Measurements from ENCODE around the gene THOC7.

The THOC7 gene

DNA sequence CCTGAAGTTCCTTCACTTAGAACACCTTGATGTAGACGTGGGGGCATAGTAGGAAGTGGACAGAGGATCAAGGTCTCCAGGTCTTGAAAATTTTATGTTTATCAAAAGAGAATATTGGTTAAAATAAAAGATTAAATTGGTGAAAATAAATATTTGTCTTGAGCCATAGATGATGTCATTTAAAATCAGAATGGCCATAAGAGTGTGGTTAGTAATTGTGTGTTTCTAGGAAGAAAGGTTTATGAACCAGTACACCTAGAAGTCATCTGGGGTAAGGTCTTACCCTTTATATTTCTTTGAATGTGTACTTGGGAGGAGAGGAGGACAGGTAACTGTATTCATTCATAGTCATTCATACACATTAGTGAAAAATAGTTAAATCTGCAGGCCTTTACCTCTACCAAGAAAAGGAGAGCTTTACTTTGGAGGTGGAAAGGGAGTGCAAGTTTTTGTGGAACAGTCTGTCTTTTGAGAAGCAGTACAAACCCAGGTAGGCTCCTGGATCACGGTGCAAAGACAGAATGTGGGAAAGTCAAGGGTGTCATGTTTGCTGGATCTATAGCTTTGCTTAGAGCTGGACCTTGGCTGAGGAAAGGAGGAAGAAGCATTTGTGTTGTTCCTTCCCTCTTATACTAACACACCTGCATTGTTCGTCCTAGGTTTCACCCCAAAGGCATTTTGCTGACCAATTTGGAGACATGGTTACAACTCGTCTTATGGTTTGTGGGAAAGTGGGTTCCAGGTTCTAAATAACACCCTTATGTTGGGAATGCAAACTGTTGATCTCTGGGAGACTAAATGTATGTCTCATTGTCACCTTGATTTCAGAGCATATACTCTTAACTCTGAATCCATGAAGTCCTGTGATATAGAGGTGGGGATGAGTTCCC is 42.4 kb upstream of the THOC7 start:
- Histone ChIP-seq H3K9ac (ENCODE audit: low read depth, low read length) (no peak overlapping the region), H3K36me3 (ENCODE audit: insufficient read depth, low read length) (0 out of 2 replicates have a peak, but pooled peaks cover 15% of the 10 kb centered on the region), H3K4me1 (ENCODE audit: insufficient read depth, low read length) (peaks cover 5% of the 10 kb centered on the region; the same call in 1 of the 2 replicates), H3K27me3 (ENCODE audit: insufficient read depth, low read length) (peaks cover 5% of the 10 kb centered on the region; the same call in 1 of the 2 replicates), H3K4me3 (ENCODE audit: low read length) (no peak overlapping the region), H3K27ac (ENCODE audit: low read depth, low read length) (no peak overlapping the region), H3K9me3 (ENCODE audit: insufficient read depth, low read depth, low read length) (no peaks in the 10 kb centered on the region)
- WGBS: 95% methylated on average over 4 of the region's 4 CpGs

DNA sequence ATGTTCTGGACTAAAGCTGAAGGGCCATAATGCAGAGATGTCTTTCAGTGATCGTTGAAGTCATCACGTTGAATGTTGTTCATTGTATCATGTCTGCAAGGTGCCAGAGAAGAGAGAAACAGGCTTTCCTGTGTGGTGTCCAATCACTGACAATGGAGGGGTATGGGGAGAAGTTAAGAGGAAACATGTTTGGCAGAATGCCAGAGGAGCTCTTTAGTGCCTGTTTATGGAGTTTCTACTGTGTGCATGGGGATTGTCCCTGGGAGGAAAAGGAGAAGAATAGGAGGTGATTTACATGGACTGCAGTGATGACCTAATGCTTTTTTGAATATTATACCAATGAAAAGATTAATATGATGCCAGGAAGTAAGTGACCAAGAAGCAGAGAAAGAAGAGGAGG is 36.9 kb upstream of the THOC7 start:
- no peaks in the 10 kb centered on the region for H3K27me3 ChIP-seq (ENCODE audit: insufficient read depth, low read length)
- H3K27ac ChIP-seq (ENCODE audit: low read depth, low read length): no peak overlapping the region
- peaks cover 35% of the 10 kb centered on the region for H3K36me3 ChIP-seq (ENCODE audit: insufficient read depth, low read length)
- no peaks in the 10 kb centered on the region for H3K9me3 ChIP-seq (ENCODE audit: insufficient read depth, low read depth, low read length)
- WGBS: 93% methylated on average over 2 of the region's 2 CpGs
- H3K9ac ChIP-seq (ENCODE audit: low read depth, low read length): no peak overlapping the region
- no peak overlapping the region for H3K4me3 ChIP-seq (ENCODE audit: low read length)
- H3K4me1 ChIP-seq (ENCODE audit: insufficient read depth, low read length): peaks cover 5% of the 10 kb centered on the region

DNA sequence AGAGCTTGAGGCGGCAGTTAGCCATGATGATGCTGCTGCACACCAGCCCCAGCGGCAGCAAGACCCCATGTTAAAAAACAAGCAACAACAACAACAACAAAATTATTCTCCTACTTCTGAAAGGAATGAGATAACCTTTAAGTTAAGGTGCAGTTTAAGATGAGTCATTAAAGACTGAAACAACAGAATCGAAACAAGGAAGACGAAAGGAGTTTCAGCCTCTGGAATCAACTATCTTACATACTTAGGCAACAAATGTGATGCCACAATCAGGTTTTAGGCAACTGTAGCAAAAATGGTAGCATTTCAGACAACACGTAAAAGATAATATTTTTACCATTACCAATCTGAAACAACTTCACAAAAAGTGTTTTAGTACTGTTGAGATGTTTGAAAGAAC is 36.4 kb upstream of the THOC7 start:
- Histone ChIP-seq H3K9ac (ENCODE audit: low read depth, low read length) (no peak overlapping the region), H3K36me3 (ENCODE audit: insufficient read depth, low read length) (peaks cover 35% of the 10 kb centered on the region), H3K27me3 (ENCODE audit: insufficient read depth, low read length) (no peaks in the 10 kb centered on the region), H3K27ac (ENCODE audit: low read depth, low read length) (no peak overlapping the region), H3K9me3 (ENCODE audit: insufficient read depth, low read depth, low read length) (no peaks in the 10 kb centered on the region), H3K4me3 (ENCODE audit: low read length) (no peak overlapping the region), H3K4me1 (ENCODE audit: insufficient read depth, low read length) (peaks cover 8% of the 10 kb centered on the region)
- 97% methylated on average over 5 of the region's 5 CpGs for WGBS

DNA sequence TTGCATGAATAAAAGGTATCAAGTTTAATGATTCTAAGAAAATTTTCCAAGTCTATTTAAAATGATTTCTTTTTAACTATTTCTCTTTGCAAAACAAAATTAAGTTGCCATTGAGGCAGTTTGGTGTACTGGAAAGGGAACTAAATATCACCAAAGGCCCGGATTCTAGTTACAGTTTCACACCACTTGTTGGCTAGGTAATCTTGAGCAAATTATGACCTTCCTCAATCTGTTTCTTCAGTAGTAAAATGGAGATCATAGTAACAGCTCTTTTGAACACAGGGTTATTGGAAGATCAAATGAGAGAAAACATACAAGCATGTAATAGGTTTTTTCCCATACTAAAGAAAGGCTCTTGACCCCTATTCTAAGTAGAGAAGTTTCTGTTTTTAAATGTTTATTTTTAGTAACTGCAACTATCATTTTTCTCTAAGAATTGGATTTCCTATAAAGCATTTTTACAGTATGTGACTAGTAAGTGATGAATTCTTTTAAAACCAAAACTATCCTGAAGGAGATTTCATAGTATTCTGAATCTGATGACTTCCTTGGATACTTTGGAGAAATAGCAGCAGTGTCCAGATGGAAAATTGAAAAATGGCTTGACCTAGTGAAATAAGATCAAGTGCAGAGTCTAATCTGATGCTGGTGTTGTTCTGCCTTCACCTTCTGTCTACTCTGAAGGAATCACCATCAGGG is 32.9 kb upstream of the THOC7 start:
- 92% methylated on average over 1 of the region's 1 CpG for WGBS
- H3K4me1 ChIP-seq (ENCODE audit: insufficient read depth, low read length): peaks cover 16% of the 10 kb centered on the region

DNA sequence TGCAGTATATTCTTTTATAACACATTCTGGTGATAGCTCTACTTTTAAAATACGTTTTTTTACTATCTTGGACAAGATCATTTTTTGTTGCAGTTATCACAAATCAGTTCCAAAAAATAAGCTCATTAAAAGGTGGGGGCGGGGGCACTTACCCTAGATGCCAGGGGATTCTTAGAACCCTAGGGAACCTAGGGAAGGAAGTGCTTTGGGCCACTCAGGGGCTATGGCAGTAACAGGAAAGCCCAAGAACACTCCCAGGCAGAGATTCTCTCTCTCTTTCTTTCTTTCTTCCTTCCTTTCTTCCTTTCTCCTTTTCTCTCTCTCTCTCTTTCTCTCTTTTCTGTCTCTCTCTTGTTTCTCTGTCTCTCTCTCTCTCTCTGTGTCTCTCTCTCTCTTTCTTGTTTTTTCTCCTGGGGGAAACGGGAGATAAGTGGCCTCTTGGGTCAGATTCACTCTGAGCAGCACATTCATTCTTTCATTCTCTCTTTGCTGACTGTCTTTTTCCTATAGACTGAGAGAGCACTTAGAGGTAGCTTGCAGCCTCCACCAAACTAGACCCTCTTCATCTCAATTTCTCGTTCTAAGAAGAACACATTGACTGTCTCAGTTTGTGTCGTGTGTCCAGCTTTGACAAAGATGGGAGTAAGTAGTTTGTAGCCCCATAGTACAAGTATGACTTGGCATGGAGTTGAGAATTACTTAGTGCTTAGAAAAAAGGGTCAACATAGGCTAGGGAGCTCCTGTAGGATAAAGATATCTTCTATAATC is 32.0 kb upstream of the THOC7 start:
- WGBS: 85% methylated on average over 5 of the region's 5 CpGs
- peaks cover 17% of the 10 kb centered on the region for H3K36me3 ChIP-seq (ENCODE audit: insufficient read depth, low read length)
- peaks cover 16% of the 10 kb centered on the region for H3K4me1 ChIP-seq (ENCODE audit: insufficient read depth, low read length)
- H3K9ac ChIP-seq (ENCODE audit: low read depth, low read length): 0 out of 2 replicates have a peak overlapping the region, but pooled peaks have one; percentile 27
- no peak overlapping the region for H3K4me3 ChIP-seq (ENCODE audit: low read length)
- H3K9me3 ChIP-seq (ENCODE audit: insufficient read depth, low read depth, low read length): no peaks in the 10 kb centered on the region
- H3K27me3 ChIP-seq (ENCODE audit: insufficient read depth, low read length): no peaks in the 10 kb centered on the region
- no peak overlapping the region for H3K27ac ChIP-seq (ENCODE audit: low read depth, low read length)

More for the DNA sequence above, 32.9 kb upstream of the THOC7 start:
- Histone ChIP-seq H3K9me3 (ENCODE audit: insufficient read depth, low read depth, low read length) (no peaks in the 10 kb centered on the region), H3K27me3 (ENCODE audit: insufficient read depth, low read length) (no peaks in the 10 kb centered on the region), H3K4me3 (ENCODE audit: low read length) (no peak overlapping the region), H3K27ac (ENCODE audit: low read depth, low read length) (no peak overlapping the region), H3K9ac (ENCODE audit: low read depth, low read length) (no peak overlapping the region), H3K36me3 (ENCODE audit: insufficient read depth, low read length) (peaks cover 24% of the 10 kb centered on the region)

DNA sequence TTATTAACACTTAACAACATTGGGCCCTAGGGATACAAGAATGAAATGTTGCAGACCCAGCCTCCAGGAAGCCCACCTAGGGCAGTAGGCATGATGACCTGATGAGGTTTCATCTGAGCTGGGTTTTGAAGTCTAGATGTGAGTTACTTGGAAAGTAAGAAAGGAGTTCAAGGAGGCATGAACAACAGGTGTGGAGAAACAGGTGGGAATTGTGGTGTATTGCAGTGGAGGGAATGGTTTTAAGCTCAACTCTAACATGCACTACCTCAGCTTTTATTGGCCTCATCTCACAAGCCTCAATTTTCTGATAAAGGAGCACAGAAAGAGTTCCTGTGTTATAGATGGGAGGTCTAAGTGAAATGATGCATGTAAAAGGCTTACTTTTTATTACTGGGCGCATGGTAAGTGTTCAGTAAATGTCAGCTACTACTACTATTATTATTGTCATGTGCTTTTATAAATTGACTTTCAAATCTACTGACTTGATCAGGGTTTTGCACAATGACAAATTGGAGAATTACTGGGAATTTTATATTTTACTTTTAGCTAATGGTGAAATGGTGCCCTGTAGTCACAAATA is 29.3 kb upstream of the THOC7 start:
- H3K27ac ChIP-seq (ENCODE audit: low read depth, low read length): no peak overlapping the region
- no CpG with 5 or more reads among the region's 1 CpG for WGBS
- H3K9me3 ChIP-seq (ENCODE audit: insufficient read depth, low read depth, low read length): no peaks in the 10 kb centered on the region
- no peaks in the 10 kb centered on the region for H3K36me3 ChIP-seq (ENCODE audit: insufficient read depth, low read length)
- H3K9ac ChIP-seq (ENCODE audit: low read depth, low read length): no peak overlapping the region
- no peaks in the 10 kb centered on the region for H3K27me3 ChIP-seq (ENCODE audit: insufficient read depth, low read length)
- H3K4me1 ChIP-seq (ENCODE audit: insufficient read depth, low read length): peaks cover 16% of the 10 kb centered on the region
- no peak overlapping the region for H3K4me3 ChIP-seq (ENCODE audit: low read length)

DNA sequence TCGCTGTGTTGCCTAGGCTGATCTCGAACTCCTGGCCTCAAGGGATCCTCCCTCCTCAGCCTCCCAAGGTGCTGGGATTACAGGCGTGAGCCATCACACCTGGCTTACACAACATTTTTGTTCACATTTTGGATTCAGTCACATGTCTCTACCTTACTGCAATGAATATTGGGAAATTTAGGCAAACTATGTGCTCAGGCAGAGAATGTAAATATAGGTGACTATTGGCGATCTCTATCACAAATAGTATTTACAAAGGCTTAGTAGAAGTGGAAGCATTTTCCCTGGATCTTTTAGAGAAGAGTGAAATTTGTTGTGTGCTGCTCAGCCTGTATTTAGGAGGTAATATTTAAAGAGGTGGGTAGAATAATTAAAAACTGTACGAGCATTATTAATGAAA is 27.9 kb upstream of the THOC7 start:
- H3K4me3 ChIP-seq (ENCODE audit: low read length): no peak overlapping the region
- no peak overlapping the region for H3K27ac ChIP-seq (ENCODE audit: low read depth, low read length)
- H3K9me3 ChIP-seq (ENCODE audit: insufficient read depth, low read depth, low read length): no peaks in the 10 kb centered on the region
- WGBS: 88% methylated on average over 5 of the region's 5 CpGs
- no peaks in the 10 kb centered on the region for H3K36me3 ChIP-seq (ENCODE audit: insufficient read depth, low read length)
- no peak overlapping the region for H3K9ac ChIP-seq (ENCODE audit: low read depth, low read length)
- H3K27me3 ChIP-seq (ENCODE audit: insufficient read depth, low read length): no peaks in the 10 kb centered on the region
- H3K4me1 ChIP-seq (ENCODE audit: insufficient read depth, low read length): peaks cover 20% of the 10 kb centered on the region

DNA sequence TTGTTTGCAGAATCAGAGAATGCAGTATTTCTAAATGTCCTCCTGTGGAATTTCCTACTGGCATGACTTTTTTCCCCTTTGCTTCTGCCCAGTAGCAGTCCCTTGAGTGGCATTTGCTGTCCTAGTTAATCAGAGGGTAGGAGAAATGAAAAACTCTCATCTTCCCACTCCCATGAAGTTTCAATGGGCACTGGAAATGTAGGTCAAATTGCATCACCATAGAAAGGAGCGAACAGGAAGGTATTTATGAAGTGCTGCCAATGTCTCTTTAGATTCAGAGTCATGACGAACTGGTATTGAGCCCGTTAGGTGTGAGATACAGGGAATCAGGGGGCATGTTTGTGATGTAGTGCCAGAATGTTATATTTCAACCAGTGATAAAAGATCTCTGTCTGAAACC is 23.3 kb upstream of the THOC7 start:
- Histone ChIP-seq H3K9ac (ENCODE audit: low read depth, low read length) (no peak overlapping the region), H3K36me3 (ENCODE audit: insufficient read depth, low read length) (no peaks in the 10 kb centered on the region), H3K9me3 (ENCODE audit: insufficient read depth, low read depth, low read length) (no peaks in the 10 kb centered on the region), H3K4me3 (ENCODE audit: low read length) (no peak overlapping the region), H3K27me3 (ENCODE audit: insufficient read depth, low read length) (no peaks in the 10 kb centered on the region), H3K27ac (ENCODE audit: low read depth, low read length) (no peak overlapping the region), H3K4me1 (ENCODE audit: insufficient read depth, low read length) (peaks cover 12% of the 10 kb centered on the region; the same call in 1 of the 2 replicates)
- 94% methylated on average over 3 of the region's 3 CpGs for WGBS

DNA sequence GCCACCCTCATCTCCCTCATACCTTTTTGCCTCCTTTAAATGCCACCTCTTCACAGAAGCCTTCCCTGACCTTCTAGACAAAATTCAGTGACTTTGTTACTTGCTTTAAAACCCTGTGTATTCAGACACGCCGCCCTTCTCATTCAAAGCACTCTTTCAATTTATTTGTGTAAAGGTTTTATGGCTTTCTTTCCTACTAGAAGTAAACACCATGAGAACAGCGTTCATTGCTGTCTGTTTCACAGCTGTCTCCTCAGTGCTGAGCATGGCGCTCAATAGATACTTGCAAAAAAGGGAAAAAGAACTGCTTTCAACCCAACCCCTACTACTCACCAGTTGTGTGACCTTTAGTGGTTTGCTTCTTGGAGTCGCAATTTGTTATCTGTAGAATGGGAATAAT is 17.0 kb upstream of the THOC7 start:
- Histone ChIP-seq H3K9ac (ENCODE audit: low read depth, low read length) (no peak overlapping the region), H3K36me3 (ENCODE audit: insufficient read depth, low read length) (no peaks in the 10 kb centered on the region), H3K9me3 (ENCODE audit: insufficient read depth, low read depth, low read length) (no peaks in the 10 kb centered on the region), H3K4me3 (ENCODE audit: low read length) (no peak overlapping the region), H3K27me3 (ENCODE audit: insufficient read depth, low read length) (no peaks in the 10 kb centered on the region), H3K4me1 (ENCODE audit: insufficient read depth, low read length) (peaks cover 15% of the 10 kb centered on the region; the same call in 1 of the 2 replicates), H3K27ac (ENCODE audit: low read depth, low read length) (no peak overlapping the region)
- WGBS: 84% methylated on average over 5 of the region's 5 CpGs

DNA sequence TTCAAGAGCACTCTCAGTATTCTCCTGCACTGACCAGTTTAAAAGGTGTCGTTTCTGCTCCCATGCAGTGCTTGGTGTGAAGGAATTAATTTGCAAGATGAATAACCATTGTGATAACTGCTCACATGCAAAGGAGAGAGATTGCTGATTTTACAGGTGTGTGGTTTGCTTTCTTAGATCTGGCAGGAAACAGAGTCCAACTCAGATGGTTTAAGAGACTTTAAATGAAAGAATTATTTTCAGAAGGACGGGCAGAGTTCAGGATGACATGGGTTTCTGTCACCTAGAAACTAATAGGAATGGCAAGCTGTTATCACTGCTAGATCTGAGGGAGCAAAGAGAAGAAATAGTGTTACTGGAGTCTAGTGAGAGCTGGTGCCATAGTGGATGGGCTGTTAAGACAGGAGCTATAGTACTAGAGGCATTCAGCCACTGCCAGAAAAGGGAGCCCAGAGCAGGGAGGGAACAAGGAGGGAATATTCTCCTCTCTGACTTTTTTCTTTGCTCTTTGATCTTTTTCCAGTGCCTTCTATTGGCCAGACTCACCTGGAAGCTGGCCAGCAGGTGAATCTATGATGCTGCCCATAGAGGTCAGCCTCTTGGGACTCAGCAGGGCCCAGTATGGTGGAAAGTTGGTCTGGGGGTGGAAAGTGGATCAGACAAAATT is 14.9 kb upstream of the THOC7 start:
- Histone ChIP-seq H3K4me3 (ENCODE audit: low read length) (no peak overlapping the region), H3K27me3 (ENCODE audit: insufficient read depth, low read length) (no peaks in the 10 kb centered on the region), H3K9me3 (ENCODE audit: insufficient read depth, low read depth, low read length) (no peaks in the 10 kb centered on the region), H3K4me1 (ENCODE audit: insufficient read depth, low read length) (peaks cover 15% of the 10 kb centered on the region; the same call in 1 of the 2 replicates), H3K27ac (ENCODE audit: low read depth, low read length) (no peak overlapping the region), H3K9ac (ENCODE audit: low read depth, low read length) (no peak overlapping the region), H3K36me3 (ENCODE audit: insufficient read depth, low read length) (no peaks in the 10 kb centered on the region)
- WGBS: 70% methylated on average over 2 of the region's 2 CpGs
